Upper lobe of left lung (tissue), 6 donors: ENCODE measurements around the gene MKLN1. TPM values are rescaled to one million over a fixed set of nuclear protein-coding genes. Genes with fewer than 3 reads are reported as not detected.
A peak's percentile ranks its signal among the peaks of the same experiment; 100 is the strongest.

Source experiments
- ATAC-seq, 2 donors: fragments of 200-7000 bp; cut with Tn5 transposase; one replicate each; pipeline ENCODE4 v1.9.1; 2022; ENCODE audit warnings: mild to moderate bottlenecking in 2 of 2, moderate library complexity in 2 of 2; ENCODE audit not compliant: low FRiP score in 2 of 2
- DNase-seq, 2 donors: peaks; one replicate each; pipeline ENCODE4 v3.0.0-alpha.2; 2019 to 2020
- H3K27ac ChIP-seq, 4 donors: fragments of 200-600 bp; sonication (generic); one replicate each; pipeline ENCODE4 v1.5.1; 2016 to 2019
- H3K27me3 ChIP-seq, 4 donors: fragments of 200-600 bp; sonication (generic); one replicate each; pipeline ENCODE4 v1.5.1; 2017 to 2019
- H3K36me3 ChIP-seq, 4 donors: fragments of 200-600 bp; sonication (generic); one replicate each; pipeline ENCODE4 v1.5.1; 2016 to 2019
- H3K4me1 ChIP-seq, 4 donors: fragments of 200-600 bp; sonication (generic); one replicate each; pipeline ENCODE4 v1.5.1; 2018 to 2019
- H3K4me3 ChIP-seq, 4 donors: fragments of 200-600 bp; sonication (generic); one replicate each; pipeline ENCODE4 v1.5.1; 2017 to 2019; ENCODE audit warnings: mild to moderate bottlenecking in 2 of 4, moderate library complexity in 1 of 4
- H3K9me3 ChIP-seq, 4 donors: fragments of 200-600 bp; sonication (generic); one replicate each; pipeline ENCODE4 v1.5.1; 2018 to 2019
- EP300 ChIP-seq, 4 donors: sonication (generic); formaldehyde crosslinking; IDR thresholded peaks; one replicate each; pipeline ENCODE4 v1.5.1; 2017; ENCODE audit warnings: antibody characterized with exemption in 4 of 4, control low read depth in 2 of 4
- POLR2A ChIP-seq, 4 donors: fragments of 450-650 bp; IDR thresholded peaks; one replicate each; pipeline ENCODE4 v1.5.1; 2016 to 2017; ENCODE audit warnings: antibody characterized with exemption in 4 of 4, mild to moderate bottlenecking in 2 of 4
- POLR2AphosphoS5 ChIP-seq, 2 donors: sonication (generic); formaldehyde crosslinking; IDR thresholded peaks; one replicate each; pipeline ENCODE4 v1.5.1; 2017; ENCODE audit warnings: antibody characterized with exemption in 2 of 2
- whole genome bisulfite sequencing, 2 donors: methylation state at CpG; one replicate each; pipeline ENCODE4 v1.1.5; 2017 to 2018; 5-methylcytosine and 5-hydroxymethylcytosine counted together
- total RNA-seq, 6 donors: library from RNA; depleted of rRNA in 4 of 6; stranded (reverse); fragments of >200 nt in 4 of 6; gene quantifications; one replicate each; pipeline versions ENCODE4 v1.1.0 to v1.2.1, GENCODE V29; 2016 to 2021
- TF ChIP-seq, protein P1 (sequence below), 6 experiments: fragments of 450-650 bp in 4 of 6; fragments of 200-600 bp in 2 of 6; sonication (generic) in 2 of 6; IDR thresholded peaks; one replicate each; pipeline ENCODE4 v1.5.1; 2016 to 2019; ENCODE audit warnings: antibody characterized with exemption in 6 of 6
- donor health status: DM: no; HTN: no; CAD: no; lungs with moderate emphysema.
- donor health status: DM: no; HTN: yes; CAD: no; lungs with severe emphysema.

The MKLN1 gene
- total RNA-seq, 6 donors from 2014 or later: 36.7 to 105 (median 44.5) TPM

DNA sequence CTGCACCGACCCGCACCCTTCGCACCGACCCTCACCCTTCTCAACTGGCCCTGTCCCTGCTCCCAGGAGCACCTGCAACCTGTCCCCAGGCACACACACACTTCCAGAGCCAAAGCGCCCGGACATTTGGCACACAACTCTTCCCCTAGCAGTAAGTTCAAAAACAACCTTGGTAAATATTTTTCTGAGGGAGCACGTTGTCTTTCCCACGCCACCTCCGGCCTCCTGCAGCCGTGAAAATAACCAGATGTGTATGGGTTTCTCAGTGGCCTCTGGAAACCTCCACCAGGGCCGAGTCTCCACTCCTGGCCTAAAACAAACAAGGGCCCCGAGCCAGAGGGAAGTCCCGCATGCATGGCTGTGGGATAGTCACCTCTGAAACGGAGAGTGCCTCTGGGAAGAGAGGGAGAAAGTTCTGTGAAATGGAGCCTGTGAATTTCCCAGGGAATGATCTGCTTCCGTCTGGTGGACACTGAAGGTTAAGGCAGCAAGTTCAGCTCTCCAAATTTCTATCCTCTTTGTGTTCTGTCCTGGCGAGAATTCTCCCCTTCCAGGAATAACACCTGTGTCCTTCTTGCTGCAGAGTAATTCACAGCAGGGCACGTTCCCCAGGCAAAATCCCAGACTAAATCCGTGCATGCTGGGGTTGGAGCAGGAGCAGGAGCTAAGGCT lies 213.0 kb downstream of the MKLN1 start:
- H3K27me3 ChIP-seq: no peaks in the 10 kb centered on the region
- no peaks in the 10 kb centered on the region for H3K36me3 ChIP-seq
- WGBS, 2 donors: 47 to 58% methylated on average over 16 to 18 of the region's 18 CpGs
- H3K4me1 ChIP-seq: peaks cover 45 to 61% (median 53%) of the 10 kb centered on the region in 4 donors
- peak overlapping the region; percentile 69 to 85 (median 78) for H3K27ac ChIP-seq
- no peaks in the 10 kb centered on the region for H3K9me3 ChIP-seq
- ATAC-seq: no peak
- H3K4me3 ChIP-seq: no peak overlapping the region
- TF ChIP-seq POLR2AphosphoS5 (IDR thresholded peaks at IDR 0.05): no peak
- TF ChIP-seq, protein P1, sequence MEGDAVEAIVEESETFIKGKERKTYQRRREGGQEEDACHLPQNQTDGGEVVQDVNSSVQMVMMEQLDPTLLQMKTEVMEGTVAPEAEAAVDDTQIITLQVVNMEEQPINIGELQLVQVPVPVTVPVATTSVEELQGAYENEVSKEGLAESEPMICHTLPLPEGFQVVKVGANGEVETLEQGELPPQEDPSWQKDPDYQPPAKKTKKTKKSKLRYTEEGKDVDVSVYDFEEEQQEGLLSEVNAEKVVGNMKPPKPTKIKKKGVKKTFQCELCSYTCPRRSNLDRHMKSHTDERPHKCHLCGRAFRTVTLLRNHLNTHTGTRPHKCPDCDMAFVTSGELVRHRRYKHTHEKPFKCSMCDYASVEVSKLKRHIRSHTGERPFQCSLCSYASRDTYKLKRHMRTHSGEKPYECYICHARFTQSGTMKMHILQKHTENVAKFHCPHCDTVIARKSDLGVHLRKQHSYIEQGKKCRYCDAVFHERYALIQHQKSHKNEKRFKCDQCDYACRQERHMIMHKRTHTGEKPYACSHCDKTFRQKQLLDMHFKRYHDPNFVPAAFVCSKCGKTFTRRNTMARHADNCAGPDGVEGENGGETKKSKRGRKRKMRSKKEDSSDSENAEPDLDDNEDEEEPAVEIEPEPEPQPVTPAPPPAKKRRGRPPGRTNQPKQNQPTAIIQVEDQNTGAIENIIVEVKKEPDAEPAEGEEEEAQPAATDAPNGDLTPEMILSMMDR (IDR thresholded peaks at IDR 0.05): peak in 3 of 6 experiments; percentile 10 to 17 (median 16)
- no peak for TF ChIP-seq POLR2A (IDR thresholded peaks at IDR 0.05)
- TF ChIP-seq EP300 (IDR thresholded peaks at IDR 0.05): no peak
- DNase-seq: peak in 1 of 2 donors; percentile 54

DNA sequence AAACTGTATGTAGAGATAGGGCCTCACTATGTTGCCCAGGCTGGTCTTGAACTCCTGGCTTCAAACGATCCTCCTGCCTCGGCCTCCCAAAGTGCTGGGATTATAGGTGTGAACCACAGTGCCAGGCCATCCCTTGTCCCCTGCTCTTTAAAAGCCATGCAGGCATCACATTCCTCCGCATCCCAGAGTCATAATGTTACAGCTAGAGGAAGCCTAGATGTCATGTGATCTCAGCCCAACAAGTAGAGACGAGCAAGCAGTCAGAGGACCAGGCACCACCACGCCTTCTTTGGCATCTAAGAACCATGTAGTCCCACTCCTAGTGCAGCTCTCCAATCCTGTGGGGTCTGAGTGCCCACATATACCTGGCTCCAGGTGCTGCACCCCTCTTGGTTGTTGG lies 215.6 kb downstream of the MKLN1 start:
- Histone ChIP-seq H3K27me3 (no peaks in the 10 kb centered on the region), H3K4me3 (no peak overlapping the region), H3K9me3 (no peaks in the 10 kb centered on the region), H3K27ac (peak overlapping the region; percentile 82 to 85 (median 83)), H3K36me3 (no peaks in the 10 kb centered on the region), H3K4me1 (peaks cover 53 to 65% (median 55%) of the 10 kb centered on the region in 4 donors)
- ATAC-seq (no peak), DNase-seq (no peak)
- TF ChIP-seq EP300 (IDR thresholded peaks at IDR 0.05): no peak
- TF ChIP-seq, protein P1 (IDR thresholded peaks at IDR 0.05): no peak
- no peak for TF ChIP-seq POLR2A (IDR thresholded peaks at IDR 0.05)
- no peak for TF ChIP-seq POLR2AphosphoS5 (IDR thresholded peaks at IDR 0.05)
- 85 to 88% methylated on average over 4 to 5 of the region's 5 CpGs for WGBS, 2 donors

DNA sequence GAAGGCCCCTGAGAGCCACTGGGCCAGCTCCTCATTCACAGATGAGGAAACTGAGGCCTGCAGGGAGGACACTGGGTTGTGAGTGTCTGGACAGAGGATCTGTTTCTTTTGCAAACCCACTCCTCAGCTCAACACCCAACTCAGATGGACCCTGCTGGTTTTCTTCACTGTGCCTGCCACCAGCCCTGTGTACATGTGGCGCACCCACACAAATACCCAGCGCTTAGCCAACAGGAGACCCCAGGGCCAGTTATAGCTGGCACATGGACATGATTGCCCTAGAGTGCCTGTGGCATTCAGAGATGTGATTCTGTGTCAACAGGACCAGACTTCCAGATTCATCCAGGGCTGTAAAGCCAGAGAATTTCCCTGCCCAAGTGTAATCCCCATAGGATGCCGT lies 216.3 kb downstream of the MKLN1 start:
- H3K4me1 ChIP-seq: peaks cover 46 to 58% (median 48%) of the 10 kb centered on the region in 4 donors
- no peaks in the 10 kb centered on the region for H3K36me3 ChIP-seq
- ATAC-seq (no peak), DNase-seq (no peak)
- WGBS, 2 donors: 93 to 100% methylated on average over 1 to 3 of the region's 3 CpGs
- H3K4me3 ChIP-seq: no peak overlapping the region
- H3K27me3 ChIP-seq: no peaks in the 10 kb centered on the region
- peak overlapping the region; percentile 82 to 85 (median 83) for H3K27ac ChIP-seq
- no peaks in the 10 kb centered on the region for H3K9me3 ChIP-seq
- TF ChIP-seq POLR2AphosphoS5 (IDR thresholded peaks at IDR 0.05) (no peak), EP300 (IDR thresholded peaks at IDR 0.05) (no peak), POLR2A (IDR thresholded peaks at IDR 0.05) (no peak)
- TF ChIP-seq, protein P1 (IDR thresholded peaks at IDR 0.05): no peak

DNA sequence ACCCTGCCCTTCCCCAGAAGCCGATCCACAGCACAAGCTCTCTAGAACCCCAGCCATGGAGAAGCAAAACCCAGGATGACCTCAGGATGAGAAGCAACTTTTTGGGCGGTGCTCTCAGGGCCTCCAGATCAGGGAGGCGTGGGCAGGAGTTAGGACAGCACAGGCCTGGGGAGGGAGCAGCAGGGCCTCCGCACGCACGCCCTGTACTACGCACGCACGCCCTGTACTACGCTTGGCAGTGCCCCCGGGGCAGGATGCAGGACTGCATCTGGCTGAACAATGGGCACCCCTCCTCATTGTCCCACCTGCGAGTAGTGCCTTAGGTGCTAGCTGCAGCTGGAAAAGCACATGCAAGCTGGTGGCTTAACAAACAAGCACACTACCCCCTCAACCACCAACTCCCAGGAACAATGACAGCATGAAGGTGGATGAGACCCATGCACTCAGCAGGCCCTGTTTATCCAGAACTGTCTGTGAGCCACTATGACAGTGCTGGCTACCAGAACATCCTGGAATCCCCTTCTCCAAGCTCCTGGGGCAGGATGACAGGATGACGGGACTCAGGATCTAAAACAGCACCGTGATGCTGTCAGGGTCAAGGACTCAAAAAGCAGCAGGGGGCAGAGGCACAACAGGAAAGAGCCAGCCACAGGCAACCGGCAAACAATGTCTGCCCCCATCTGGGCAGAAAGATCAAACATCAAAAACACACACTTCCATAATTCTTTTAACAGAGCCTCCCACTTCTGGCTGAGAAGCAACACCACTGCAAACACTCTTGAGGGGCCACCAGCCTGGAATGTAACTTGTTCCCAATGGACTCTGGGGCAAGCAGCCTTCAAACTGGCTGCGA lies 217.0 kb downstream of the MKLN1 start:
- H3K4me3 ChIP-seq: no peak overlapping the region
- 26 to 62% methylated on average over 4 to 12 of the region's 16 CpGs for WGBS, 2 donors
- ATAC-seq (no peak), DNase-seq (no peak)
- no peaks in the 10 kb centered on the region for H3K9me3 ChIP-seq
- peak overlapping the region; percentile 82 to 85 (median 83) for H3K27ac ChIP-seq
- peaks cover 41 to 53% (median 42%) of the 10 kb centered on the region in 4 donors for H3K4me1 ChIP-seq
- TF ChIP-seq, protein P1 (IDR thresholded peaks at IDR 0.05): peak in 1 of 6 experiments; percentile 23
- TF ChIP-seq POLR2A (IDR thresholded peaks at IDR 0.05) (no peak), EP300 (IDR thresholded peaks at IDR 0.05) (peak in 1 of 4 donors; percentile 90), POLR2AphosphoS5 (IDR thresholded peaks at IDR 0.05) (peak in 1 of 2 donors; percentile 3)
- H3K36me3 ChIP-seq: no peaks in the 10 kb centered on the region
- H3K27me3 ChIP-seq: no peaks in the 10 kb centered on the region
